GM21515 (cell line): Measurements from ENCODE around the gene MAP1S.
"Not testable (repeated sequence)": the region's sequence is repeated elsewhere in the genome, so short reads cannot be mapped to it uniquely, and the experiment has no call there.

ENCODE experiments used
- ATAC-seq: cut with Tn5 transposase; IDR thresholded peaks from one replicate; pipeline ENCODE4 v1.9.1; 2021; ENCODE audit not compliant: unreplicated experiment

MAP1S gene

DNA sequence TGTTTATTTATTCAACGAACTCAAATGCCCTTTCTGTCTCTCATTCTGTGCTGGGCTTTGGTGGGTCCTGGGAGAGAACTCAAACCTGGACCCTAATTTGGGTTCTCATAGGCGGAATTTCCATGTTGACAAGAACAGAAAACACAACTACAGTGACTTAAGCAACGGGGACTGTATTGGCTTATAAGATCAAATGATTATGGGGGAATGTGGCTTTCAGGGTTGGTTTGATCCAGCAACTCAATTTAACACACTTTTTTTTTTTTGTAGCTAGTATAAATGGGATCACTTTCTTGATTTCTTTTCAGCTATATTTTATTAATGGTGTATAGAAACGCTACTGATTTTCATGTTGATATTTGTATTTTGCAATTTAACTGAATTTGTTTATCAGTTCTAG lies 41.9 kb downstream of the MAP1S start:
- ATAC-seq: no peak

GRCh38 chr19:17762505-17763229 lies 43.4 kb downstream of the MAP1S start:
- ATAC-seq: no peak

DNA sequence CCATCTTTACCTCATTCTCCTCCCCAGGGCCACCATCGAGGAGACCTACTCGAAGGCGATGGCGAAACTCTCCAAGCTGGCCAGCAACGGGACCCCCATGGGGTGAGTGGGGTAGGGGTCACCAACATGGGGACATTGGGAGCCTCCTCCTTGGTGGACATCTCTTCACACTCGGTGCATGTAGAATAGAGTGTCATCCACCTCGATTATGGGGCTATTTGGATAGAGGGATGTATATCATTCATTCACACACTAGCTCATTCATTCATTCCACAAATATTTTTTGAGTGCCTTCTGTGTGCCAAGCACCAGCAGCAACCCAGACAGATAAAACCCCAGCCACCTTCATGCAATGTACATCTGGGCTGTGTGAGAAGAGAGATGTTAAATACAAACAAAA lies 45.1 kb downstream of the MAP1S start:
- ATAC-seq: no peak

- ATAC-seq: no peak
Observed at GRCh38 chr19:17765069-17765618, 45.9 kb downstream of the MAP1S start.

- ATAC-seq: no peak
Observed at GRCh38 chr19:17766543-17767131, 47.4 kb downstream of the MAP1S start.

GRCh38 chr19:17767559-17767958 lies 48.3 kb downstream of the MAP1S start:
- no peak for ATAC-seq

GRCh38 chr19:17770613-17771012 lies 51.3 kb downstream of the MAP1S start:
- no peak for ATAC-seq

- ATAC-seq: no peak
Observed at GRCh38 chr19:17772172-17772571, 52.9 kb downstream of the MAP1S start.

GRCh38 chr19:17775245-17775927 lies 56.1 kb downstream of the MAP1S start:
- no peak for ATAC-seq

DNA sequence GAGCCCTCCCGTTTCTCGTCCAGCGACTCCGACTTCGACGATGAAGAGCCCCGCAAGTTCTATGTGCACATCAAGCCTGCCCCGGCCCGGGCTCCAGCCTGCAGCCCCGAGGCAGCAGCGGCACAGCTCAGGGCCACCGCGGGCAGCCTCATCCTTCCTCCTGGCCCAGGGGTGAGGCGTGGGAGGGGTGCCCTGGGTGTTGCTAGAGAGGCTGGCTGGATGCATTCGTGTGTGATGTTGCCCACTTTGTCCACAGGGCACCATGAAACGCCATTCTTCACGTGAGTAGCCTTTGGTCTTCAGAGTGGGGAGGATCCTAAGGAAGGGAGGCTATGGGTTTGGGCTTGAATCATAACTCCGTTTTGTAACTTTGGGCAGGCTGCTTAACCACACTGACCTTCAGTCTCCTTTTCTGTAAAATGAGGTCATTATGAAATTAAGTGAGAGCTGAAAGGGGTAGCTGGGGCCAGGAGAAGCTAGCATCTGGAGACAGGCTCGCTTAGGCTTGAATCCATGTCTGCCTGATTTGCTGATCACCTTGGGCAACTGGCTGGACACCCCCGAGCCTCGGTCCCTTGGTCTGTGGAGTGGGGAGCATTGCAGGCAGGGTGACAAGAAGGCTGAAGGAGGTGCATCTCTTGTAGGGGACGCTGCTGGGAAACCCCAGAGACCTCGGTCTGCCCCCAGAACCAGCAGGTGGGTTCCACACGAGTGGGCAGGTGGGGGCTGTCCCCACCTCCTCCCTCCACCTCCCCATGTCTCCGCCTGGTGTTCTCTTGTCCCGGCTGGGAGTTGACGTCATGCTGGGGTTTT lies 56.9 kb downstream of the MAP1S start:
- peak; percentile 63 for ATAC-seq

- not testable (repeated sequence) for ATAC-seq
Observed at GRCh38 chr19:17777840-17778239, 58.6 kb downstream of the MAP1S start.

- ATAC-seq: no peak
Observed at GRCh38 chr19:17778251-17778967, 59.1 kb downstream of the MAP1S start.

DNA sequence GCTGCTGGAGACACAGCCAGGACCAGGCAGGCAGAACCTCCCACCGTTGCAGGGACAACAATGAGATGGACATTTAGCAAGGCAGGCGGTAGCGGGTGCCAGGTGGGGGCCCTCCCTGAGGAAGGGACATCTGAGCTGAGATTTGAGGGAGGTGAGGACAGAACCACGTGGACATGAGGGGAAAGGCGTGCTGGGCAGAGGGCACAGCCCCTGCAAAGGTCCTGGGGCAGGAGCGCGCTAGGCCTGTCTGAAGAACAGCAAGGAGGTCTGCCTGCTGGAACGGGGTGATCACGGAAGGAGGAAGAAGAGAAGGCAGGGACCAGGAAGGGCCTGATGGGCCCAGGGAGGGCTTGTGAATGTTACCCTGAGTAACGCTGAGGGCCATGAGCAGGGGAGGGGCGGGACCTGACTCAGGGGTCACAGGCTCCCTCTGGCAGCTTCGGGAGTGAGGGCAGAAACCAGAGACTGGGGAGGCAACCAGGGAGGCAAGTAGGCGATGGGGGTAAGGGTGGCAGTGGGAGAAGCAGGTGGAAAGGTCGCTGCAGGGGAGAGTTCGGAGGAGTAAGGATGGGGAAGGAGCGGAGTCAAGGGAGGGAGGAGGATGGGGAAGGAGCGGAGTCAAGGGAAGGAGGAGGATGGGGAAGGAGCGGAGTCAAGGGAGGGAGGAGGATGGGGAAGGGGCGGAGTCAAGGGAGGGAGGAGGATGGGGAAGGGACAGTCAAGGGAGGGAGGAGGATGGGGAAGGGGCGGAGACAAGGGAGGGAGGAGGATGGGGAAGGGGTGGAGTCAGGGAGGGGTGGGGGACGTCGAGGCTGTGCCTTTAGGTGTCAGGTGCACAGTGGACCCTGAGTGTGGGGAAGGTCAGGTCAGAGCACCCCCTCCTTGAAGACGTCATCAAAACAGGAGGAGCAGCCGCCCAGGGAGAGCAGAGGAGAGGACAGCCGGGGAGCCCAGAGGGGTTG lies 60.0 kb downstream of the MAP1S start:
- ATAC-seq: no peak

DNA sequence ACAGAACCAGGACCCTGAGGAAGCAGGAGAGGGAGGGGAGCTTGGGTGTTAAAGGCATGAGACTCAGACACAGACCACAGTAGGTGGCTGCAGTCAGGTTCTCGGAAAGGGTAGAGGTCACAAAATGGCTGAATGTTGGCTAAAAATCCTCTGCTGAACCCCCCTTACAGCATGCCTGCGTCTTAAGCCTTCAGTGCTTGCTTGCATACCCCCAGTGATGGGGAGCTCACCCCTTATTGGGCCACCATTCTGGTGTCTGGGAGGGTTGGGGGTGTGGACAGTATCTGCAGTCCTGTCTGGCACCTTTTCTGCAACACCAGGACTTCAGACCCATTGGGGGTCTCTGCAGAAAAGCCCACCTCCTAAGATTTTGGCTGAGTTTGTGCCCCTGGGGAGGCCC lies 61.5 kb downstream of the MAP1S start:
- ATAC-seq: no peak

DNA sequence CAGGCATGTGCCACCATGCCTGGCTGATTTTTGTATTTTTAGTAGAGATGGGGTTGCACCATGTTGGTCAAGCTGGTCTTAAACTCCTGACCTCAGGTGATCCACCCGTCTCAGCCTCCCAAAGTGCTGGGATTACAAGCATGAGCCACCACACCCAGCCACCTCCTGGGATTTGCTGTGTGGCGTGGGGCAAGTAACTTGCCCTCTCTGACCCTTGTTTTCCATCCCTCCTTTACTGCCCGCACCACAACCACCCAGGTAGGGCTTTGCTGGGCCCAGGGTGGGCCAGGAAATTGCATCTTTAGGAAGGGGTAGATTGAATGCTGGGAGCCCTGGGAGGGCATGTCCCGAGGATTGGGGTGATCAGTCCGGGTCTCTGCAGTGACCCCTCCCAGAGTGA lies 64.4 kb downstream of the MAP1S start:
- not testable (repeated sequence) for ATAC-seq
